HG03342 (cell line): ENCODE data around the gene NPR1.
"Not testable (repeated sequence)": the region's sequence is repeated elsewhere in the genome, so short reads cannot be mapped to it uniquely, and the experiment has no call there.

Experiments
- ATAC-seq: cut with Tn5 transposase; IDR thresholded peaks from one replicate; pipeline ENCODE4 v1.9.1; 2021; ENCODE audit warnings: mild to moderate bottlenecking, moderate library complexity; ENCODE audit not compliant: unreplicated experiment

Gene NPR1

DNA sequence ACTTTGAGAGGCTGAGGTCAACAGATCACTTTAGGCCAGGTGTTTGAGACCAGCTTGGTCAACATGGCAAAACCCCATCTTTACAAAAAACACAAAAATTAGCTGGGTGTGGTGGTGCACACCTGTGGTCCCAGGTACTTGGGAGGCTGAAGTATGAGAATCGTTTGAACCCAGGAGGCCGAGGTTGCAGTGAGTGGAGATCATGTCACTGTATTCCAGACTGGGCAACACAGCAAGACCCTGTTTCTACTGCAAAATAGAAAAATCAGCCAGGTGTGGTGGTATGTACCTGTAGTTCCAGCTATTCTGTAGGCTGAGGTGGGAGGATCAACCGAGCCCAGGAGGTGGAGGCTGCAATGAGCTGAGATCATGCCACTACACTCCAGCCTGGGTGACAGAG lies 45.2 kb downstream of the NPR1 start:
- ATAC-seq = no peak

GRCh38 chr1:153724634-153725033 lies 46.1 kb downstream of the NPR1 start:
- not testable (repeated sequence) for ATAC-seq

- peak; percentile 95 for ATAC-seq
These were observed 49.2 kb downstream of the NPR1 start, which contains the start of gene INTS3 for GRCh38 chr1:153727463-153728304. Gene INTS3 (plus strand): TSS chr1:153728050. CDS start chr1:153728635, 585 bp downstream.

DNA sequence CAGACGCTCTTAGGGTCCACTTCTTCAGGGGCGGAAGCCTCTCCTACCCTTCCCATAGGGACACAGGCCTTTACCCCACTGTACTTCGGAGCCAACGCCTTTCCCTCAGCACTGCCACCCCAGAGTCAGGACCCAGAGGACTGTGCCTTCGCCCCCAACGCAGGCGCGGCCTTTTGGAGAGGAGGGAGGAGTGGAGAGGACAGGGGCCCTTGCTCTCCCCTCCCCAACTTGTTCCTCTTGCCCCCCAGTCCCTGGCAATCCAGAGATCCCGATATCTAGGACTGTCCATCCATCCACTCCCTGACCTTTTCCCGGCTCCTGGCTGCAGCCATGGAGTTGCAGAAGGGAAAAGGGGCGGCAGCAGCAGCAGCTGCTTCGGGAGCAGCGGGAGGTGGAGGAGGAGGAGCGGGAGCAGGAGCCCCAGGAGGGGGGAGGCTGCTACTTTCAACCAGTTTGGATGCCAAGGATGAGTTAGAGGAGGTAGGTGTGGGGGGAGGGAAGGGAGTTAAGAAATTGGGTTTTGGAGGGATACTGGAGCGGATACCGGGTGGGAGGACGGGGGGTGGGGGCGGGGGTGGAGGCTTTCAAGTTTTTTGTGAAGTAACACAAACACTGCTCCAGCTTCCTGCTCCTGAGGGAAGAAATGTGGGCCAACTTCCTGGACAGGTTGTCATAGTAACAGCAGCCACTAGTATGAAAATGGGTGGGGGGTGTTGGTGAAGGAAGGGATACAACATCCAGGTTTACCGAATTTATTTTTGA lies 50.0 kb downstream of the NPR1 start:
- ATAC-seq = no peak

- ATAC-seq = no peak
These were observed 52.0 kb downstream of the NPR1 start for GRCh38 chr1:153730468-153730988.

- ATAC-seq = no peak
These were observed 55.5 kb downstream of the NPR1 start for GRCh38 chr1:153733970-153734369.

GRCh38 chr1:153734396-153735089 lies 56.1 kb downstream of the NPR1 start:
- peak; percentile 43 for ATAC-seq

- no peak for ATAC-seq
These were observed 56.6 kb downstream of the NPR1 start for GRCh38 chr1:153735090-153735420.

GRCh38 chr1:153741986-153742385 lies 63.5 kb downstream of the NPR1 start:
- no peak for ATAC-seq

DNA sequence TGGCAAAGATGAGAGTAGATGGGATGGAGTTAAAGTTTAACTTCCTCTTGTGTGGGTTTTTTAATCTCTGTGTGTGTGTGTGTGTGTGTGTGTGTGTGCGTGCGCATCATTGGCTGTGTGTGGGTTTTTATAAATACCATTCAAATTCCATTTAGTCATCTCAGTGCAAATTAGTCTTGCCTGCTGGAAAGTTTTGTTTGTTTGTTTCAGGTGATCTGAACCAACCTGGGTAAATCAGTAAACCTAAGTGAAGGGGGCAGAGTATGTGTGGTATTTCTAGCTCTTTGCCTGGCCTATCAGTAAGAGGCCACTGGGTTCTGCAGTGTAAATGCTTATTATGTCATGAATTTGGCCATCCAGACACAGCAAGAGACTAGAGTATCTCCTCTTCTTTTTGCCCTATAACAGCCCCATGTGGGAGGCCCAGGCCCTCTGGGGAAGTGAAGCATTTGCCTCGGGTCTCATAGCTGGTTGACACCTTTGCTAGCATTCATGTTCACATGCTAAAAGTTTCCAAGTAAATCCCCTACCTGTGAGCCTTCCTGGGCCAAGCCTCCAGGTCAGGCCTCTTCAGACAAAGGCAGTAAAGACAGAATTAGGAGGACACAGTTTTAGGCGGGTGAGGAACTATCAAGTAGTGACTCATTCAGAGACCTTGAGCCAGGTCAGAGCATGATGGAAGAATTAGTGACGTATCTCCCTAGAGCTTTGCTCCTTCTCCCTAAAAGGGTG lies 64.1 kb downstream of the NPR1 start:
- ATAC-seq = peak; percentile 59
